Measurements from ENCODE around the gene C2orf74.

GRCh38 chr2:61193670-61194561, 31.9 kb downstream of the C2orf74 start:
- TF ChIP-seq CTCF (IDR thresholded peaks at IDR 0.05) = no peak
- TF ChIP-seq ZFX (IDR thresholded peaks at IDR 0.05; ENCODE audit: borderline replicate concordance) = no peak

Measured in 22Rv1 (cell line).